ENCODE data around the gene XPO6. TPM values are rescaled to one million over a fixed set of nuclear protein-coding genes. Genes with fewer than 3 reads are reported as not detected.

The XPO6 gene
- total RNA-seq, 2 experiments from 2014 or later, result 130 to 167 TPM

DNA sequence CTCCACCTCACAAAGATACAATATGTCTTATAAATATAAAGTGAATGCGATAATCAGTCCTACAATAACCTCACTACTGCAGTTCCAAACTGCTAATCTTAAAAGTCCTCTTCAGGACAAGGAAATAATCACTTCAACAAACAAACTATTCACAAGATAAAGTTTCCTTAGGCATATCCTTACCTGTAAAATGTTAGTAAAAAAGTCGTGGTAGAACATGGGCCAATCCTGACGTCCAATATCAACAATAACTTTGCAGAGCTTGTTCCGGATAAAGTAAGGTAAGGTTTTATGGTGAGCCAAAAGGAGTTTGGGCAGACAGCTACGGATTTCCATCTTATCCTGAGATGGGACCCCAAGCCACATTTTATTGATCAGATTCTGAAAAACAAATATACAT lies 36.0 kb downstream of the XPO6 start:
- Histone ChIP-seq H3K79me2 (ENCODE audit: insufficient read depth, low read depth, low read length) (peaks cover 24% of the 10 kb centered on the region; the same call in 1 of the 2 replicates), H2AFZ (ENCODE audit: low read length) (no peak overlapping the region), H3K36me3 (ENCODE audit: insufficient read depth, low read length) (peaks cover 97% of the 10 kb centered on the region), H3K27ac (ENCODE audit: low read depth, low read length, poor library complexity, severe bottlenecking) (no peak overlapping the region), H4K20me1 (ENCODE audit: insufficient read depth, low read length) (peaks cover 13% of the 10 kb centered on the region; the same call in 1 of the 2 replicates), H3K9me2 (ENCODE audit: insufficient read depth, low read length) (no peaks in the 10 kb centered on the region), H3K4me3 (ENCODE audit: low read depth, low read length, poor library complexity, severe bottlenecking) (no peak overlapping the region), H3K4me1 (ENCODE audit: insufficient read depth, low read length, poor library complexity, severe bottlenecking) (peaks cover 2% of the 10 kb centered on the region), H3K4me2 (ENCODE audit: low read length) (no peak overlapping the region), H3K9me3 (ENCODE audit: low read length) (no peaks in the 10 kb centered on the region)
- intact Hi-C loops (cut with micrococcal nuclease; ENCODE audit: unreplicated experiment), result no loop called here
- ChIA-PET CTCF (ENCODE audit: unreplicated experiment) (no interaction called here), POLR2A (interaction anchor here (0.9 kb wide), 1 partner anchor 33 kb away, joined by 3 read pairs; no protein-coding TSS in a partner anchor)
- DNase-seq (ENCODE audit: low spot score), result no peak
- no peak for TF ChIP-seq EZH2phosphoT487 (IDR thresholded peaks at IDR 0.05; ENCODE audit: borderline replicate concordance, low read depth, low read length)
- TF ChIP-seq, protein P1, sequence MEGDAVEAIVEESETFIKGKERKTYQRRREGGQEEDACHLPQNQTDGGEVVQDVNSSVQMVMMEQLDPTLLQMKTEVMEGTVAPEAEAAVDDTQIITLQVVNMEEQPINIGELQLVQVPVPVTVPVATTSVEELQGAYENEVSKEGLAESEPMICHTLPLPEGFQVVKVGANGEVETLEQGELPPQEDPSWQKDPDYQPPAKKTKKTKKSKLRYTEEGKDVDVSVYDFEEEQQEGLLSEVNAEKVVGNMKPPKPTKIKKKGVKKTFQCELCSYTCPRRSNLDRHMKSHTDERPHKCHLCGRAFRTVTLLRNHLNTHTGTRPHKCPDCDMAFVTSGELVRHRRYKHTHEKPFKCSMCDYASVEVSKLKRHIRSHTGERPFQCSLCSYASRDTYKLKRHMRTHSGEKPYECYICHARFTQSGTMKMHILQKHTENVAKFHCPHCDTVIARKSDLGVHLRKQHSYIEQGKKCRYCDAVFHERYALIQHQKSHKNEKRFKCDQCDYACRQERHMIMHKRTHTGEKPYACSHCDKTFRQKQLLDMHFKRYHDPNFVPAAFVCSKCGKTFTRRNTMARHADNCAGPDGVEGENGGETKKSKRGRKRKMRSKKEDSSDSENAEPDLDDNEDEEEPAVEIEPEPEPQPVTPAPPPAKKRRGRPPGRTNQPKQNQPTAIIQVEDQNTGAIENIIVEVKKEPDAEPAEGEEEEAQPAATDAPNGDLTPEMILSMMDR (conservative IDR thresholded peaks at IDR 0.05; ENCODE audit: low read length), result no peak
- BruUV-seq (replicated peaks), result no TSS peak

DNA sequence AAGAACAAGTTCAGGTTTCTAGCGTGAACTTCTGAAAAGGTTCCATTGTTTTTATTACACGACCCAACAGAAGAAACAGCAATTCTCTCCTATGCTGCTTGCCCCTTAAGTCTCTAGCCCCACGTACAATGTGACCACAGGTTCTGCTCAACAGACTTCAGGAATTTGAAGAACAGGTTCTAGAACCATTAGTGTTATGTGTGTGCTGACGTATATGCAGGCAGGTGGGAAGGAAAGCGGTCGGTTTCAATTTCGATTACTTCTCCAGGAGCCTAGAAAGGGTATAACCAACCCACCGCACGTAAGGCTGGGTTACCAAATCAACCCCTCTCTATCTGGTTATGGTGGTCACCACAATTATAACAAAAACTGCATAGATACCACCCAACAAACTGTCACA lies 39.4 kb downstream of the XPO6 start:
- BruUV-seq (replicated peaks), result no TSS peak
- intact Hi-C loops (cut with micrococcal nuclease; ENCODE audit: unreplicated experiment), result no loop called here
- H3K9me2 ChIP-seq (ENCODE audit: insufficient read depth, low read length), result no peaks in the 10 kb centered on the region
- no peak overlapping the region for H3K4me2 ChIP-seq (ENCODE audit: low read length)
- peaks cover 13% of the 10 kb centered on the region; the same call in 1 of the 2 replicates for H4K20me1 ChIP-seq (ENCODE audit: insufficient read depth, low read length)
- H3K79me2 ChIP-seq (ENCODE audit: insufficient read depth, low read depth, low read length), result peaks cover 10% of the 10 kb centered on the region; the same call in 1 of the 2 replicates
- H3K9me3 ChIP-seq (ENCODE audit: low read length), result no peaks in the 10 kb centered on the region
- H3K4me1 ChIP-seq (ENCODE audit: insufficient read depth, low read length, poor library complexity, severe bottlenecking), result no peaks in the 10 kb centered on the region
- H3K36me3 ChIP-seq (ENCODE audit: insufficient read depth, low read length), result peaks cover 96% of the 10 kb centered on the region
- no peak overlapping the region for H3K27ac ChIP-seq (ENCODE audit: low read depth, low read length, poor library complexity, severe bottlenecking)
- ChIA-PET POLR2A (interaction anchor here (1.1 to 1.7 kb wide), 3 partner anchors 9 to 16 kb away, joined by 3 read pairs; no protein-coding TSS in a partner anchor), CTCF (ENCODE audit: unreplicated experiment) (no interaction called here)
- no peak for DNase-seq (ENCODE audit: low spot score)
- no peak for TF ChIP-seq EZH2phosphoT487 (IDR thresholded peaks at IDR 0.05; ENCODE audit: borderline replicate concordance, low read depth, low read length)
- no peak overlapping the region for H2AFZ ChIP-seq (ENCODE audit: low read length)
- H3K4me3 ChIP-seq (ENCODE audit: low read depth, low read length, poor library complexity, severe bottlenecking), result no peak overlapping the region

DNA sequence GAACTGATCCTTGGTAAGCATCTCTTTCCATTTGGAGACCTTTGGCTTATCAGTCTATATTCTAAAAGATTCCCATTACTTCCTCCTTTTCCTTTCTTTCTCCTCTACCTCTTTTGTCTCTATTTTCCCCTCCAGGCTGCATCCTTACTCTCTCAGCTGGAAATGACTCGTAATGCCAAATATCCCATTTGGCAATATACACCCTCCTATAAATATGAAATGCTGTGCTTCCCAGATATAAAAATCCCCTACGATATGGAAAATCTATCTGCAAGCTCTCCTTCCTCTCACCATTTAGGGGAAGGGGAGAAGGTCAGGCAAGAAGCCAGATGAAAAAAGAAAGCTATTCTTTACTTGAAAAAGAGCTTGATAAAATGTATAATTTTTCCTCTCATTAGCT lies 39.9 kb downstream of the XPO6 start:
- no TSS peak for BruUV-seq (replicated peaks)
- Histone ChIP-seq H3K9me3 (ENCODE audit: low read length) (no peaks in the 10 kb centered on the region), H3K27ac (ENCODE audit: low read depth, low read length, poor library complexity, severe bottlenecking) (no peak overlapping the region), H3K4me1 (ENCODE audit: insufficient read depth, low read length, poor library complexity, severe bottlenecking) (no peaks in the 10 kb centered on the region), H2AFZ (ENCODE audit: low read length) (no peak overlapping the region), H3K9me2 (ENCODE audit: insufficient read depth, low read length) (no peaks in the 10 kb centered on the region), H3K4me2 (ENCODE audit: low read length) (no peak overlapping the region), H4K20me1 (ENCODE audit: insufficient read depth, low read length) (peaks cover 13% of the 10 kb centered on the region; the same call in 1 of the 2 replicates), H3K79me2 (ENCODE audit: insufficient read depth, low read depth, low read length) (peaks cover 10% of the 10 kb centered on the region; the same call in 1 of the 2 replicates), H3K36me3 (ENCODE audit: insufficient read depth, low read length) (peaks cover 96% of the 10 kb centered on the region), H3K4me3 (ENCODE audit: low read depth, low read length, poor library complexity, severe bottlenecking) (no peak overlapping the region)
- intact Hi-C loops (cut with micrococcal nuclease; ENCODE audit: unreplicated experiment), result no loop called here
- DNase-seq (ENCODE audit: low spot score), result no peak
- TF ChIP-seq EZH2phosphoT487 (IDR thresholded peaks at IDR 0.05; ENCODE audit: borderline replicate concordance, low read depth, low read length), result no peak
- TF ChIP-seq, protein P1 (conservative IDR thresholded peaks at IDR 0.05; ENCODE audit: low read length), result no peak
- ChIA-PET POLR2A (interaction anchor here (0.6 to 1.7 kb wide), 4 partner anchors 9 to 79 kb away, joined by 3 read pairs; no protein-coding TSS in a partner anchor), CTCF (ENCODE audit: unreplicated experiment) (no interaction called here)
